ENCODE results near the gene TTC32.

The TTC32 gene

DNA sequence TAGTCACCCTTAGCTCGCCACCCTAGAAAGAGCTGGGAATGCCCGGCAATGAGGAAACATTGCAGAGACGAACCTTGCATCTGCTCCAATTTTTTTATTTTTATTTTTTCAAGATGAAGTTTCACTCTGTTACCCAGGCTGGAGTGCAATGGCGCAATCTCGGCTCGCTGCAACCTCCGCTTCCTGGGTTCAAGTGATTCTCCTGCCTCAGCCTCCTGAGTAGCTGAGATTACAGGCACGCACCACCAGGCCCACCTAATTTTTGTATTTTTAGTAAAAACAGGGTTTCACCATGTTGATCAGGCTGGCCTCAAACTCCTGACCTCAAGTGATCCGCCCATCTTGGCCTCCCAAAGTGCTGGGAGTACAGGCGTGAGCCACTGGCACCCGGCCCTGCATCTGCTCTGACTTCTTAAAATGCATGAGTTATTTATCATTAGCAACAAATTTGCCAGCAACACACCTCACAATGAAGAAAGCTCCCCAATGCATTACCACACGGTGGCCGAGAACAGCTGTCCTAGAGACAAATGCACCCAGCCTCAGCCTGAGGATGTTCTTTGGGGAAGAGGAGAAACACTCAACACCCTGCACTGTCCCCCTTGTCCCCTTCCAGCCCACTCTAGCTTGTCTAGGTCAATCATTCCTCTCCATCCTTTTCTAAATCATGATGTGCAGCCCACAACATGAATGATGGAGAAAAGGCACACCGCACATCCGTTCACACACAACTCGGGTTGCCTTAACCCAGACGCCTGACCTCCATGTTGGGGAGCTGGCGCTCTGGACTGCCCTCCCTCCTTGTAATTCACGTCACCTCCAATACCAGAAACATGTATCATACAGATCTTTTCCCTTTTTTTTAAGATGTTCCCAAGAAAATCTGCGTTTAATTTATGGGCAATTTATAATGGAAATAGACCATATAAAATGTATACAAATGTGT lies 46.9 kb downstream of the TTC32 start:
- no peak for DNase-seq (ENCODE audit: low read depth in 2 of 2, low spot score in 1 of 2)

GRCh38 chr2:19851116-19851695 lies 50.6 kb downstream of the TTC32 start:
- DNase-seq (ENCODE audit: low read depth in 2 of 2, low spot score in 1 of 2): no peak

DNA sequence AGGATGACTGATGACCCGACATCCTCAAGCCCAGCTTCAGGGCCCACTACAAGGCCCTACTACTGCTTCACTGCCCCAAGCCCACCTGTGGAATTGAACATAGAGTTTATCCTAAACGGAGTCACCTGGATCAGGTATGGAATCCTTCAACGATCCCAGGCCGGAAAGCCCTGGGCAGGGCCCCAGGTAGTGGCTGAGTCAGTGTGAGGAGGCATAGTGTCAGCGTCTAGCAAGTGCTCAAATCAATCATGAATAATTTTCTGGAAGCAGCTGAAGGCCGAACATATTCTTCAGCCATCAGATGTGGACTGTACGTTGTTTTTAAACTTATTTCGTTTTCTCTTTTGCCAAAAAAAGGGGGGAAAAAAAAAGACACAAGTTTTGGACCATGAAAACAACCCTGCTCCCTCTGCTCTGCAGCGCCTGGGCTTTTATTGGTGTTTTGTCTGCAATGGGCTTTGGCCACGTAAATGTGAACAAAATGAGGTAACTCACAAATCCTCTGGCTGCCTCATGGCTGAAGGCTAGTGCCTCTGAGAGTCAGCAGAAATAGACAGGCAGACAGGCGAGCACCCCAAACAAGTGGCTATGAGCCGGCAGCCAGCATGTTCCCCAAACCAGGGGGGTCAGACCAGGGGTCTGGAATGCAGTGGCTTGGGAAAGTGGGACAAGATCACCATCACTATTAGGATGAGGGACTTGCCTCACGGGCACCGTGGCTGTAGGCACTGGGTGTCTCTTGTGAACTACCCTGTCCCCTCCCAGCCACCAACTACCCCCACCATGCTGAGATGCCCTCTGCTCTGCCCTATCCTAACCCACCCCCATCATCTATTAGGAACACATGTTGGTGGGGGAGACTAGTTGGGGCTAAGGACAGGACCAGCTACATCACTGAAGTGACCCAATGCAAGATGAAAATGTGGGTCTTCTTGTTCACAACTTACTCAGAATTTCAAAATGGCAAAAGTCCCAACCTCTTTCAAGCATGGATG lies 51.4 kb downstream of the TTC32 start:
- DNase-seq (ENCODE audit: low read depth in 2 of 2, low spot score in 1 of 2): no peak

- DNase-seq (ENCODE audit: low read depth in 2 of 2, low spot score in 1 of 2): no peak
Observed at GRCh38 chr2:19848952-19849351, 52.8 kb downstream of the TTC32 start.

GRCh38 chr2:19848029-19848750 lies 53.6 kb downstream of the TTC32 start:
- DNase-seq (ENCODE audit: low read depth in 2 of 2, low spot score in 1 of 2): no peak

- no peak for DNase-seq (ENCODE audit: low read depth in 2 of 2, low spot score in 1 of 2)
Observed at GRCh38 chr2:19847486-19847885, 54.3 kb downstream of the TTC32 start.

Data from stimulated activated CD8-positive, alpha-beta memory T cell treated with anti-CD3 and anti-CD28 coated beads, Interleukin-4, amount 100 ng/mL, for 4 hours (primary cell).